Hepatocyte (in vitro differentiated cells): ENCODE results near the gene MUC5B. TPM values are rescaled to one million over a fixed set of nuclear protein-coding genes. Genes with fewer than 3 reads are reported as not detected.

ENCODE experiments used
- DNase-seq: peaks from one replicate; pipeline ENCODE4 v3.0.0-alpha.2; 2016; ENCODE audit warnings: low spot score
- H2AFZ ChIP-seq: fragments of 200-600 bp; sonication (generic); 2 replicates; pipeline ENCODE4 v1.6.0; 2016; ENCODE audit warnings: antibody characterized with exemption, mild to moderate bottlenecking
- H3K27ac ChIP-seq: fragments of 200-600 bp; sonication (generic); 2 replicates; pipeline ENCODE4 v1.5.1; 2016; ENCODE audit warnings: mild to moderate bottlenecking
- H3K27me3 ChIP-seq: fragments of 200-600 bp; sonication (generic); 2 replicates; pipeline ENCODE4 v1.6.1; 2016
- H3K36me3 ChIP-seq: fragments of 200-600 bp; sonication (generic); replicated peaks from 2 replicates; pipeline ENCODE4 v1.5.1; 2016; ENCODE audit warnings: low read depth; ENCODE audit not compliant: insufficient read depth
- H3K4me1 ChIP-seq: fragments of 200-600 bp; sonication (generic); 2 replicates; pipeline ENCODE4 v1.5.1; 2016; ENCODE audit warnings: mild to moderate bottlenecking, moderate library complexity; ENCODE audit not compliant: insufficient read depth
- H3K4me2 ChIP-seq: fragments of 200-600 bp; sonication (generic); 2 replicates; pipeline ENCODE4 v1.6.0; 2016
- H3K4me3 ChIP-seq: fragments of 200-600 bp; sonication (generic); 2 replicates; pipeline ENCODE4 v1.5.1; 2016; ENCODE audit warnings: mild to moderate bottlenecking
- H3K79me2 ChIP-seq: fragments of 200-600 bp; sonication (generic); 2 replicates; pipeline ENCODE4 v1.6.0; 2017; ENCODE audit warnings: mild to moderate bottlenecking
- H3K9me2 ChIP-seq: fragments of 200-600 bp; sonication (generic); replicated peaks from 2 replicates; pipeline ENCODE4 v1.6.0; 2017; ENCODE audit warnings: mild to moderate bottlenecking; ENCODE audit not compliant: insufficient read depth
- H3K9me3 ChIP-seq: fragments of 200-600 bp; sonication (generic); 2 replicates; pipeline ENCODE4 v1.5.1; 2016; ENCODE audit warnings: low read depth, mild to moderate bottlenecking
- H4K20me1 ChIP-seq: fragments of 200-600 bp; sonication (generic); 2 replicates; pipeline ENCODE4 v1.6.0; 2016; ENCODE audit warnings: mild to moderate bottlenecking; ENCODE audit not compliant: insufficient read depth, poor library complexity, severe bottlenecking
- EZH2 ChIP-seq: fragments of 200-600 bp; sonication (generic); IDR thresholded peaks from 2 replicates; pipeline ENCODE4 v1.6.1; 2016; ENCODE audit warnings: antibody characterized with exemption, mild to moderate bottlenecking, borderline replicate concordance
- EZH2phosphoT487 ChIP-seq: fragments of 200-600 bp; sonication (generic); IDR thresholded peaks from one replicate; pipeline ENCODE4 v1.6.1; 2018; ENCODE audit warnings: antibody characterized with exemption, mild to moderate bottlenecking, low read depth, moderate library complexity; ENCODE audit not compliant: unreplicated experiment, severe bottlenecking
- WGBS: methylation state at CpG from one replicate; pipeline ENCODE4 v1.1.6; 2016; ENCODE audit warnings: low lambda C conversion rate; ENCODE audit errors: missing lambda C conversion rate; 5-methylcytosine and 5-hydroxymethylcytosine counted together
- polyA plus RNA-seq: library from polyadenylated mRNA; unstranded; fragments of >200 nt; fragmentation: Nextera tagmentation; extraction: Ambion mirVana; gene quantifications from 2 replicates; pipeline ENCODE4 v1.2.1, GENCODE V29; 2016
- total RNA-seq: library from RNA; depleted of rRNA; stranded (reverse); fragments of >200 nt; gene quantifications from 2 replicates; pipeline ENCODE4 v1.2.3, GENCODE V29; 2014
- TF ChIP-seq, protein P1 (sequence below): fragments of 200-600 bp; sonication (generic); IDR thresholded peaks from 2 replicates; pipeline ENCODE4 v1.5.1; 2016; ENCODE audit warnings: antibody characterized with exemption, mild to moderate bottlenecking; ENCODE audit not compliant: poor library complexity

Gene MUC5B
- total and polyA plus RNA-seq, 2 experiments from 2014 or later = 0.07 to 0.15 TPM

DNA sequence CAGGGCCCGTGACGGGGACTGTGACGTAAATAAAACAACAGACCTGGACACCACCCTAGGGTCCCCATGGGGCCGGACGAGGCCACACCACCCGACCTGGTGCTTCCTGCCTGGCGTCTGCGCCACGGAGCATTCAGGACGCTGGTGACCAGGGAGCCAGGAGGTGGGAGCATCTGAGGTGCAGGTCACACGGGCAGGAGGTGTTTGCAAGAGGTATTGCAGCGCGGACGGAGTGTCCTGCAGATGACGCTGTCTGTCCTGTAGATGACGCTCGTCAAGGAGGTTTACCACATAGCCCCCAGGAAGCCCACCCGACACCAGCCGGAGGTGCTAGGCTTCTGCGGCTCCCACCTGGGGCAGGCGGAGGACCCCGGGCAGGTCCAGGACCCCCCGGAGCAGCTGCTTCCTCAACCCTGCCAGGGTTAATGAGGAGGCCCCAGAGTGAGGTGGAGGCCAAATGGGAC, 986 bp upstream of the MUC5B start:
- Histone ChIP-seq H3K27me3 (no peaks in the 10 kb centered on the region), H3K4me1 (no peaks in the 10 kb centered on the region), H3K27ac (no peak overlapping the region), H2AFZ (no peak overlapping the region), H3K4me3 (no peak overlapping the region), H4K20me1 (no peaks in the 10 kb centered on the region), H3K79me2 (no peaks in the 10 kb centered on the region), H3K4me2 (no peak overlapping the region), H3K36me3 (no peaks in the 10 kb centered on the region), H3K9me3 (no peaks in the 10 kb centered on the region), H3K9me2 (no peaks in the 10 kb centered on the region)
- 93% methylated on average over 23 of the region's 23 CpGs for WGBS
- no peak for TF ChIP-seq EZH2
- TF ChIP-seq, protein P1, sequence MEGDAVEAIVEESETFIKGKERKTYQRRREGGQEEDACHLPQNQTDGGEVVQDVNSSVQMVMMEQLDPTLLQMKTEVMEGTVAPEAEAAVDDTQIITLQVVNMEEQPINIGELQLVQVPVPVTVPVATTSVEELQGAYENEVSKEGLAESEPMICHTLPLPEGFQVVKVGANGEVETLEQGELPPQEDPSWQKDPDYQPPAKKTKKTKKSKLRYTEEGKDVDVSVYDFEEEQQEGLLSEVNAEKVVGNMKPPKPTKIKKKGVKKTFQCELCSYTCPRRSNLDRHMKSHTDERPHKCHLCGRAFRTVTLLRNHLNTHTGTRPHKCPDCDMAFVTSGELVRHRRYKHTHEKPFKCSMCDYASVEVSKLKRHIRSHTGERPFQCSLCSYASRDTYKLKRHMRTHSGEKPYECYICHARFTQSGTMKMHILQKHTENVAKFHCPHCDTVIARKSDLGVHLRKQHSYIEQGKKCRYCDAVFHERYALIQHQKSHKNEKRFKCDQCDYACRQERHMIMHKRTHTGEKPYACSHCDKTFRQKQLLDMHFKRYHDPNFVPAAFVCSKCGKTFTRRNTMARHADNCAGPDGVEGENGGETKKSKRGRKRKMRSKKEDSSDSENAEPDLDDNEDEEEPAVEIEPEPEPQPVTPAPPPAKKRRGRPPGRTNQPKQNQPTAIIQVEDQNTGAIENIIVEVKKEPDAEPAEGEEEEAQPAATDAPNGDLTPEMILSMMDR = no peak
- no peak for TF ChIP-seq EZH2phosphoT487
- DNase-seq = no peak

DNA sequence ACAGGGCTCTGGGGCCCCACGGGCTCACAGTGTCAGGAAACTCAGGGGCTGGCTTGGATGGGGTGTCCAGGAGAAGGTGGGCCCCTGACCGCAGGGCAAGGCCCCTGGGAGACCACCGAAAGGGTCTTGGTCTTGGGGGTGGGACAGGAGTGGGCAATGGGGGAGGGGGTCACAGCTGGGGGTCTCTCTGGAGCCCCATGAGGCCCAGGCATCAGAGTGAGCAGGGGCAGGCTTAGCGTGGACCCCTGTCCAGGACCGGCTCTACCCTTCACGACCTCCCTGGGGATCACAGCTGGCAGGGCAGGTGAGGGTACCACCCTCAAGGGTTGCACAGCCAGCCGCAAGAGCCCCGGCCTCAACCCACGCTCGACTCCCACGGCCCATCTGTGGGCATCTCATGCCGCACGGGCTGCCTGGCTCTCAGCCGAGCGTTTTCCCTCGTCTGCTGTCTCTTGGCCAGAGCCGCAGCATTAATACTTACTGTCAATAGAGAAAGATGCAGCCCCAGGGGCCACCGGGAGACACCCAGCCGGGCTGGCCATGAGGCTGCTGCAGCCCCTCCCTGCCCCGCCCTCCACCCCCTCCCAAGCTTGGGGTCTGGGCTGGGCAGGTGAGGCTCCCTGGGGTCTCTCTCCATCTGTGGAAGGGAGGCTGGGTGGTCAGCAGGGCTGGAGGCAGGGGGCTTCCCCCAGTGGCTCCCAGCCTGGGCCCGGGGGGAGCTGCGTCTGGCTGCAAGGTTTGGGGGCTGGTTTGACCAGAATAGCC, 662 bp downstream of the MUC5B start:
- H3K4me1 ChIP-seq = no peaks in the 10 kb centered on the region
- H3K27ac ChIP-seq = no peak overlapping the region
- TF ChIP-seq EZH2phosphoT487 (no peak), EZH2 (no peak)
- TF ChIP-seq, protein P1 = no peak

DNA sequence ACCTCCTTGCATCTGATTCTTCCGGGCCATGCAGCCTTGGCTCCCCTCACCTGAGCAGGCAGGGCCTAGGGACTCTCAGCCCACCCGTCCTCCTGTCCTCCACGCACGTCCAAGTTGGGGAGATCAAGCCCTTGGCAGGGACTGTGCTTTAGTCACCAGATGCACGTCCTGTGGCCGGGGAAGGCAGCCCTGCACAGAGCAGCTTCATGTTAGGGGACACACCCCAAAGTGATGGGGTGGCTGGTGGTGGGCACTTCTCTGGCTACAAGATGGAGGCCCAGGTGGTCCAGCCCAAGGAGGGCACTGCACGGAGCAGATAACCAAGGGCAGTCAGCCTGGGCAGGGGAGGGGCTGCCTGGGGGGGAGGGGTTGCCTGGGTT, 1.2 kb downstream of the MUC5B start:
- H3K4me3 ChIP-seq = no peak overlapping the region
- no peaks in the 10 kb centered on the region for H3K9me2 ChIP-seq
- H3K4me2 ChIP-seq = no peak overlapping the region
- WGBS = 73% methylated on average over 7 of the region's 7 CpGs
- no peak for DNase-seq
- no peaks in the 10 kb centered on the region for H3K36me3 ChIP-seq
- no peak for TF ChIP-seq EZH2
- no peak for TF ChIP-seq EZH2phosphoT487
- TF ChIP-seq, protein P1 = no peak
- no peaks in the 10 kb centered on the region for H4K20me1 ChIP-seq
- no peaks in the 10 kb centered on the region for H3K27me3 ChIP-seq
- no peaks in the 10 kb centered on the region for H3K79me2 ChIP-seq
- no peak overlapping the region for H3K27ac ChIP-seq
- no peaks in the 10 kb centered on the region for H3K4me1 ChIP-seq
- no peaks in the 10 kb centered on the region for H3K9me3 ChIP-seq
- H2AFZ ChIP-seq = no peak overlapping the region

More for the DNA sequence above, 662 bp downstream of the MUC5B start:
- Histone ChIP-seq H3K9me3 (no peaks in the 10 kb centered on the region), H3K4me2 (no peak overlapping the region), H3K4me3 (no peak overlapping the region), H3K27me3 (no peaks in the 10 kb centered on the region), H4K20me1 (no peaks in the 10 kb centered on the region), H3K79me2 (no peaks in the 10 kb centered on the region), H3K9me2 (no peaks in the 10 kb centered on the region), H2AFZ (no peak overlapping the region), H3K36me3 (no peaks in the 10 kb centered on the region)
- DNase-seq = no peak
- 88% methylated on average over 15 of the region's 22 CpGs for WGBS
